H9 (cell line): ENCODE measurements around the gene EIF3F. TPM values are rescaled to one million over a fixed set of nuclear protein-coding genes. Genes with fewer than 3 reads are reported as not detected.

Experiments
- DNase-seq: peaks from one replicate; pipeline ENCODE4 v3.0.0-alpha.2; 2017
- H2AFZ ChIP-seq: one replicate; pipeline ENCODE4 v1.6.1; 2013; ENCODE audit warnings: mild to moderate bottlenecking, low read length, control low read depth, moderate library complexity
- H2AK5ac ChIP-seq: 2 replicates; pipeline ENCODE4 v1.6.1; 2013; ENCODE audit warnings: low read length, control low read depth, mixed read lengths; ENCODE audit not compliant: insufficient read length
- H2BK120ac ChIP-seq: one replicate; pipeline ENCODE4 v1.6.1; 2013; ENCODE audit warnings: low read depth, mild to moderate bottlenecking, low read length, control low read depth, inconsistent platforms; ENCODE audit not compliant: poor library complexity, severe bottlenecking
- H2BK12ac ChIP-seq: 2 replicates; pipeline ENCODE4 v1.6.1; 2013; ENCODE audit warnings: low read length, control low read depth, mixed read lengths, low read depth; ENCODE audit not compliant: insufficient read length
- H2BK15ac ChIP-seq: 2 replicates; pipeline ENCODE4 v1.6.1; 2013; ENCODE audit warnings: low read depth, low read length, control low read depth
- H2BK20ac ChIP-seq: one replicate; pipeline ENCODE4 v1.6.1; 2013; ENCODE audit warnings: low read depth, mild to moderate bottlenecking, low read length, control low read depth, inconsistent platforms; ENCODE audit not compliant: poor library complexity, severe bottlenecking
- H2BK5ac ChIP-seq: 2 replicates; pipeline ENCODE4 v1.6.1; 2013; ENCODE audit warnings: low read length, control low read depth, mixed read lengths; ENCODE audit not compliant: insufficient read length
- H3K14ac ChIP-seq: 2 replicates; pipeline ENCODE4 v1.6.1; 2013; ENCODE audit warnings: low read length, control low read depth; ENCODE audit not compliant: insufficient read depth
- H3K18ac ChIP-seq: 2 replicates; pipeline ENCODE4 v1.6.1; 2013; ENCODE audit warnings: low read depth, mild to moderate bottlenecking, mixed read lengths, low read length, control low read depth; ENCODE audit not compliant: insufficient read length
- H3K23ac ChIP-seq: 2 replicates; pipeline ENCODE4 v1.6.1; 2013; ENCODE audit warnings: low read length, control low read depth, mixed read lengths, low read depth; ENCODE audit not compliant: insufficient read length
- H3K23me2 ChIP-seq: 2 replicates; pipeline ENCODE4 v1.6.1; 2013; ENCODE audit warnings: low read depth, mild to moderate bottlenecking, mixed read lengths, low read length, control low read depth; ENCODE audit not compliant: insufficient read length, poor library complexity, severe bottlenecking
- H3K27ac ChIP-seq: 2 replicates; pipeline ENCODE4 v1.5.1; 2013; ENCODE audit warnings: low read length, control low read depth, mixed read lengths, low read depth; ENCODE audit not compliant: insufficient read length
- H3K27me3 ChIP-seq: 2 replicates; pipeline ENCODE4 v1.6.1; 2013; ENCODE audit warnings: low read length, control low read depth, inconsistent platforms; ENCODE audit not compliant: insufficient read depth
- H3K4ac ChIP-seq: 2 replicates; pipeline ENCODE4 v1.6.1; 2013; ENCODE audit warnings: low read depth, mild to moderate bottlenecking, control low read depth, inconsistent platforms, low read length, moderate library complexity
- H3K4me1 ChIP-seq: 2 replicates; pipeline ENCODE4 v1.6.1; 2013; ENCODE audit warnings: low read length, control low read depth, inconsistent platforms; ENCODE audit not compliant: insufficient read depth
- H3K4me2 ChIP-seq: 2 replicates; pipeline ENCODE4 v1.6.1; 2013; ENCODE audit warnings: low read length, control low read depth, mixed read lengths; ENCODE audit not compliant: insufficient read length, insufficient read depth
- H3K56ac ChIP-seq: 2 replicates; pipeline ENCODE4 v1.6.1; 2013; ENCODE audit warnings: low read depth, mild to moderate bottlenecking, mixed read lengths, low read length, control low read depth; ENCODE audit not compliant: insufficient read length
- H3K79me1 ChIP-seq: 2 replicates; pipeline ENCODE4 v1.6.1; 2013; ENCODE audit warnings: low read depth, mild to moderate bottlenecking, moderate library complexity, low read length, control low read depth, inconsistent platforms; ENCODE audit not compliant: insufficient read depth, poor library complexity, severe bottlenecking
- H3K79me2 ChIP-seq: 2 replicates; pipeline ENCODE4 v1.6.1; 2013; ENCODE audit warnings: low read length, control low read depth, inconsistent platforms; ENCODE audit not compliant: insufficient read depth
- H3K9ac ChIP-seq: 2 replicates; pipeline ENCODE4 v1.6.1; 2013; ENCODE audit warnings: low read length, control low read depth, mixed read lengths; ENCODE audit not compliant: insufficient read length; ENCODE audit errors: extremely low read depth
- H3K9me3 ChIP-seq: one replicate; pipeline ENCODE4 v1.6.1; 2013; ENCODE audit warnings: low read depth, low read length, inconsistent platforms; ENCODE audit not compliant: control insufficient read depth
- H3T11ph ChIP-seq: one replicate; pipeline ENCODE4 v1.6.1; 2013; ENCODE audit warnings: mild to moderate bottlenecking, low read length, control low read depth, inconsistent platforms
- H4K20me1 ChIP-seq: one replicate; pipeline ENCODE4 v1.6.1; 2013; ENCODE audit not compliant: control insufficient read depth, insufficient read length, insufficient read depth
- H4K5ac ChIP-seq: 2 replicates; pipeline ENCODE4 v1.6.1; 2013; ENCODE audit warnings: low read depth, mild to moderate bottlenecking, mixed read lengths, low read length, control low read depth; ENCODE audit not compliant: insufficient read length
- H4K8ac ChIP-seq: replicated peaks from 2 replicates; pipeline ENCODE4 v1.6.1; 2013; ENCODE audit warnings: low read length, control low read depth, mixed read lengths, low read depth; ENCODE audit not compliant: insufficient read length
- H4K91ac ChIP-seq: 2 replicates; pipeline ENCODE4 v1.6.1; 2013; ENCODE audit warnings: low read depth, mild to moderate bottlenecking, moderate library complexity, mixed read lengths, low read length, control low read depth; ENCODE audit not compliant: insufficient read length
- H3K27ac Mint-ChIP-seq, 3 experiments: 2 replicates in 2 of 3; 3 replicates in 1 of 3; pipeline ENCODE4 v1.8.0; 2020 to 2021; ENCODE audit warnings: mixed read lengths in 3 of 3, mild to moderate bottlenecking in 1 of 3, moderate library complexity in 1 of 3
- H3K27me3 Mint-ChIP-seq: 2 replicates; pipeline ENCODE4 v1.8.0; 2021; ENCODE audit warnings: low read depth, mild to moderate bottlenecking, moderate library complexity, mixed read lengths
- H3K36me3 Mint-ChIP-seq, 3 experiments: 2 replicates in 2 of 3; 3 replicates in 1 of 3; pipeline ENCODE4 v1.8.0; 2020 to 2021; ENCODE audit warnings: low read depth in 3 of 3, mixed read lengths in 3 of 3; ENCODE audit not compliant: insufficient read depth in 1 of 3
- H3K4me1 Mint-ChIP-seq, 2 experiments: 2 replicates each; pipeline ENCODE4 v1.8.0; 2020; ENCODE audit warnings: mixed read lengths in 2 of 2
- H3K4me3 Mint-ChIP-seq, 2 experiments: 2 replicates in 1 of 2; 3 replicates in 1 of 2; pipeline ENCODE4 v1.8.0; 2020 to 2021; ENCODE audit warnings: mild to moderate bottlenecking in 2 of 2, mixed read lengths in 2 of 2, moderate library complexity in 1 of 2
- H3K9me3 Mint-ChIP-seq, 2 experiments: 2 replicates in 1 of 2; 3 replicates in 1 of 2; pipeline ENCODE4 v1.8.0; 2020; ENCODE audit warnings: mild to moderate bottlenecking in 2 of 2, mixed read lengths in 2 of 2, moderate library complexity in 1 of 2
- WGBS: extraction: QIAGEN DNeasy Blood & Tissue Kit; methylation state at CpG from one replicate; pipeline ENCODE4 v1.1.7; 2013; ENCODE audit warnings: missing lambda C conversion rate, low lambda C conversion rate, mixed read lengths; ENCODE audit not compliant: insufficient read length; ENCODE audit errors: extremely low coverage; 5-methylcytosine and 5-hydroxymethylcytosine counted together
- total RNA-seq: library from RNA; stranded (reverse); gene quantifications from 2 replicates; pipeline ENCODE4 v1.2.1, GENCODE V29; 2021
- TF ChIP-seq, protein P1 (sequence below): fragments of 200-600 bp; sonication (generic); conservative IDR thresholded peaks from 3 replicates; pipeline ENCODE4 v1.8.0; 2021; ENCODE audit warnings: antibody characterized with exemption, mild to moderate bottlenecking

The EIF3F gene
- total RNA-seq, 1 experiment from 2014 or later: 348 TPM

DNA sequence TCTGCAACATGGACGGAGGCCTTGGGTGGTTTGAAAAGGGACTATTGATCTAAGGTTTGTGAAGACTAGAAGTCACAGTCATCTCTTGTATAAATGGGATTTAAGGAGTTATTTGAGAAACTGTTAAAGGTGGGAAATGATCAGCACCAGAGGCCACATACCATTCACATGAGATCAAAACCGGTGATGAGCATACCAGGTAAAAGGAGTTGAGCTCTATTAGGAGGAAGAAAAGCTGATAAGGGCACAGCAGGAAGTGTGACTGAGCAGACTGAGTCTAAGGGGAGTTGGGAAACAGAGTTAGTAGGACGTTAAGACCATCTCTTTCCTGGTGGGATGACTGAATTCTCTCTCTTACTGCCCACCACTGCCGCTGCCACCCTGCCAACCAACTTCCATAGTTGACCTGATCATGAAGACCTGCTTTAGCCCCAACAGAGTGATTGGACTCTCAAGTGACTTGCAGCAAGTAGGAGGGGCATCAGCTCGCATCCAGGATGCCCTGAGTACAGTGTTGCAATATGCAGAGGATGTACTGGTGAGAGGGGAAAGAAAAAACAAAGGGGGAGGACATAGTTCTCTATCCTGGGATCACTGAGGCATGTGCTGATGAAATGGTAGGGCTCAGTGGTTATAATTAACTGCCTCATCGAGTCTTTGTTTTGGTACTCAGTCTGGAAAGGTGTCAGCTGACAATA is 7.6 kb downstream of the EIF3F start:
- Mint-ChIP-seq H3K9me3 (no peaks in the 10 kb centered on the region), H3K27ac (no peak overlapping the region), H3K4me3 (no peak overlapping the region), H3K4me1 (no peaks in the 10 kb centered on the region), H3K27me3 (no peaks in the 10 kb centered on the region), H3K36me3 (peaks cover 55 to 84% (median 73%) of the 10 kb centered on the region in 3 experiments)
- Histone ChIP-seq H4K5ac (no peak overlapping the region), H3K27me3 (no peaks in the 10 kb centered on the region), H4K8ac (no peak overlapping the region), H2AK5ac (no peak overlapping the region), H3K23ac (no peak overlapping the region), H3K14ac (no peak overlapping the region), H3K56ac (no peak overlapping the region), H2BK120ac (no peak overlapping the region), H3K18ac (no peak overlapping the region), H2AFZ (no peak overlapping the region), H3K4me2 (no peak overlapping the region), H2BK15ac (no peak overlapping the region), H3K9me3 (no peaks in the 10 kb centered on the region), H3K4ac (no peak overlapping the region), H4K20me1 (no peaks in the 10 kb centered on the region), H3K23me2 (no peaks in the 10 kb centered on the region), H4K91ac (no peak overlapping the region), H3K4me1 (no peaks in the 10 kb centered on the region), H3K27ac (no peak overlapping the region), H2BK12ac (no peak overlapping the region), H3K9ac (no peak overlapping the region), H2BK5ac (no peak overlapping the region), H3T11ph (no peak overlapping the region), H2BK20ac (no peak overlapping the region), H3K79me1 (peaks cover 3% of the 10 kb centered on the region), H3K79me2 (peaks cover 2% of the 10 kb centered on the region; the same call in 1 of the 2 replicates)
- no peak for DNase-seq
- no CpG with 5 or more reads among the region's 6 CpGs for WGBS
- TF ChIP-seq, protein P1, sequence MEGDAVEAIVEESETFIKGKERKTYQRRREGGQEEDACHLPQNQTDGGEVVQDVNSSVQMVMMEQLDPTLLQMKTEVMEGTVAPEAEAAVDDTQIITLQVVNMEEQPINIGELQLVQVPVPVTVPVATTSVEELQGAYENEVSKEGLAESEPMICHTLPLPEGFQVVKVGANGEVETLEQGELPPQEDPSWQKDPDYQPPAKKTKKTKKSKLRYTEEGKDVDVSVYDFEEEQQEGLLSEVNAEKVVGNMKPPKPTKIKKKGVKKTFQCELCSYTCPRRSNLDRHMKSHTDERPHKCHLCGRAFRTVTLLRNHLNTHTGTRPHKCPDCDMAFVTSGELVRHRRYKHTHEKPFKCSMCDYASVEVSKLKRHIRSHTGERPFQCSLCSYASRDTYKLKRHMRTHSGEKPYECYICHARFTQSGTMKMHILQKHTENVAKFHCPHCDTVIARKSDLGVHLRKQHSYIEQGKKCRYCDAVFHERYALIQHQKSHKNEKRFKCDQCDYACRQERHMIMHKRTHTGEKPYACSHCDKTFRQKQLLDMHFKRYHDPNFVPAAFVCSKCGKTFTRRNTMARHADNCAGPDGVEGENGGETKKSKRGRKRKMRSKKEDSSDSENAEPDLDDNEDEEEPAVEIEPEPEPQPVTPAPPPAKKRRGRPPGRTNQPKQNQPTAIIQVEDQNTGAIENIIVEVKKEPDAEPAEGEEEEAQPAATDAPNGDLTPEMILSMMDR: no peak
